ENCODE measurements around the gene OR2T8. TPM values are rescaled to one million over a fixed set of nuclear protein-coding genes. Genes with fewer than 3 reads are reported as not detected.

Gene OR2T8
- total RNA-seq, 1 donor, result not detected

DNA sequence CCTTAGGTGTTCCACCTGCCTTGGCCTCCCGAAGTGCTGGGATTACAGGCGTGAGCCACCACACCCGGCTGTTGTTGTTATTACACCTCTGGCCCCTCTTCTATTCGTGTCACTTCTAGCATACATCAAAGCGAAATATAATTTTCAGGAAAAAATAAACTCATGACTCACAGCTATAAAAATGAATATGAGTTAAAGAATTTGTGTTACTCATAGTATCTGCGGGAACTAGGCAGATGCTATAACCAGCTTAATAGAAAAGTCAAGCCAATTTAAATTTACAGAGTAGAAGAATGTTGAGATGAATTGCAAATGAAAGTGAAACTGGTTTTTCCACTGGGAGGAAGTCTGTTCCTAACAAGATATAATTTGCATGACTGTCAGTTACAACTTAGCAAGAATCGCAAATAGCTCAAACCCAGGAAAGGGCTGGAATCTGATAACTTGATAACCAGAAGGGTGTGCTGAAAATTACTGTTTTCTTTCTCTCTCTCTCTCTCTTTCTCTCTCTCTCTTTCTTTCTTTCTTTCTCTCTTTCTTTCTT is 13.5 kb upstream of the OR2T8 start:
- TF ChIP-seq, protein P1, sequence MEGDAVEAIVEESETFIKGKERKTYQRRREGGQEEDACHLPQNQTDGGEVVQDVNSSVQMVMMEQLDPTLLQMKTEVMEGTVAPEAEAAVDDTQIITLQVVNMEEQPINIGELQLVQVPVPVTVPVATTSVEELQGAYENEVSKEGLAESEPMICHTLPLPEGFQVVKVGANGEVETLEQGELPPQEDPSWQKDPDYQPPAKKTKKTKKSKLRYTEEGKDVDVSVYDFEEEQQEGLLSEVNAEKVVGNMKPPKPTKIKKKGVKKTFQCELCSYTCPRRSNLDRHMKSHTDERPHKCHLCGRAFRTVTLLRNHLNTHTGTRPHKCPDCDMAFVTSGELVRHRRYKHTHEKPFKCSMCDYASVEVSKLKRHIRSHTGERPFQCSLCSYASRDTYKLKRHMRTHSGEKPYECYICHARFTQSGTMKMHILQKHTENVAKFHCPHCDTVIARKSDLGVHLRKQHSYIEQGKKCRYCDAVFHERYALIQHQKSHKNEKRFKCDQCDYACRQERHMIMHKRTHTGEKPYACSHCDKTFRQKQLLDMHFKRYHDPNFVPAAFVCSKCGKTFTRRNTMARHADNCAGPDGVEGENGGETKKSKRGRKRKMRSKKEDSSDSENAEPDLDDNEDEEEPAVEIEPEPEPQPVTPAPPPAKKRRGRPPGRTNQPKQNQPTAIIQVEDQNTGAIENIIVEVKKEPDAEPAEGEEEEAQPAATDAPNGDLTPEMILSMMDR (IDR thresholded peaks at IDR 0.05; ENCODE audit: extremely low read depth, low read depth, low read length), result no peak
- Histone ChIP-seq H3K9me3 (ENCODE audit: low read depth, low read length) (no peaks in the 10 kb centered on the region), H3K4me1 (ENCODE audit: insufficient read depth, low read length) (no peaks in the 10 kb centered on the region)

DNA sequence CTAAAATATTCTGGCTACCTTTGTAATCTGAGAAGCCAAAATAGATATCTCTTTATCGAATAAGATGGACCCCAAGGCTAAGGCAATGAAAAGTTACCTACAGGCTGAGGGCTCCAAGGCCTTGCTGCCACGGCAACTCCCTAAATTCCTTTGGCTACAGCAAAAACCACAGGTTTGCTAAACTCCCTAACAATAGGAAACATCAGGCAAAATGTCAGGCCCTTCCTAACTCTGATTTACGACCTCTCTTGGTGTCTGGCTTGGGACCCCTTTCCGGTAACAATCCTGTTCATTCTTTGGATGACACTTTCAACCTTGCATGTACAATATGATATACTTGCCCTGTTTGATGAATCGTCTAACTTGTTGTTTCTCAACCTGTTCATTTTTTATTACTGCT is 11.3 kb upstream of the OR2T8 start:
- Histone ChIP-seq H3K27me3 (ENCODE audit: insufficient read depth, low read length) (no peaks in the 10 kb centered on the region), H3K4me1 (ENCODE audit: insufficient read depth, low read length) (no peaks in the 10 kb centered on the region), H3K4me3 (ENCODE audit: insufficient read depth, low read length) (no peak overlapping the region), H3K36me3 (ENCODE audit: insufficient read depth, low read length) (no peaks in the 10 kb centered on the region), H2AFZ (ENCODE audit: low read length) (no peak overlapping the region), H3K4me2 (ENCODE audit: insufficient read depth, low read length) (no peak overlapping the region), H3K27ac (ENCODE audit: low read depth, low read length) (no peak overlapping the region), H3K79me2 (ENCODE audit: insufficient read depth, low read length) (no peaks in the 10 kb centered on the region), H3K9me3 (ENCODE audit: low read depth, low read length) (no peaks in the 10 kb centered on the region), H4K20me1 (ENCODE audit: insufficient read depth, low read length) (no peaks in the 10 kb centered on the region)
- DNase-seq (ENCODE audit: insufficient read length, low spot score, missing footprints), result no peak
- TF ChIP-seq, protein P1 (IDR thresholded peaks at IDR 0.05; ENCODE audit: extremely low read depth, low read depth, low read length), result no peak

More for the DNA sequence above, 13.5 kb upstream of the OR2T8 start:
- Histone ChIP-seq H3K36me3 (ENCODE audit: insufficient read depth, low read length) (no peaks in the 10 kb centered on the region), H3K27ac (ENCODE audit: low read depth, low read length) (no peak overlapping the region), H2AFZ (ENCODE audit: low read length) (no peak overlapping the region), H3K27me3 (ENCODE audit: insufficient read depth, low read length) (no peaks in the 10 kb centered on the region), H3K4me3 (ENCODE audit: insufficient read depth, low read length) (no peak overlapping the region), H4K20me1 (ENCODE audit: insufficient read depth, low read length) (no peaks in the 10 kb centered on the region), H3K4me2 (ENCODE audit: insufficient read depth, low read length) (no peak overlapping the region), H3K79me2 (ENCODE audit: insufficient read depth, low read length) (no peaks in the 10 kb centered on the region)
- peak; percentile 62 for DNase-seq (ENCODE audit: insufficient read length, low spot score, missing footprints)

DNA sequence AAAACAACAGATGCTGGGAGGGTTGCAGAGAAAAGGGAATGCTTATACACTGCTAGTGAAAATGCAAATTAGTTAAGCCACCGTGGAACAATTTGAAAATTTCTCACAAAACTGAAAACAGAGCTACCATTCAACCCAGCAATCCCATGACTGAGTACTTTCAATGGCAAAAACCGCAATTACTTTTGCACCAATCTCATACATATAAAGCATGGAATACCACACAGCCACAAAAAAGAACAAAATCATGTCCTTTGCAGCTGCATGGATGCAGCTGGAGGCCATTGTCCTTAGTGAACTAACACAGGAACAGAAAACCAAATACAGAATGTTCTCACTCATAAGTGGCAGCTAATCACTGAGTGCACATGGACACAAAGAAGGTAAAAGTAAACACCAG is 6.3 kb upstream of the OR2T8 start:
- H3K4me2 ChIP-seq (ENCODE audit: insufficient read depth, low read length), result no peak overlapping the region
- TF ChIP-seq, protein P1 (IDR thresholded peaks at IDR 0.05; ENCODE audit: extremely low read depth, low read depth, low read length), result no peak
- no peak overlapping the region for H2AFZ ChIP-seq (ENCODE audit: low read length)
- no peak overlapping the region for H3K4me3 ChIP-seq (ENCODE audit: insufficient read depth, low read length)
- H4K20me1 ChIP-seq (ENCODE audit: insufficient read depth, low read length), result no peaks in the 10 kb centered on the region
- no peak for DNase-seq (ENCODE audit: insufficient read length, low spot score, missing footprints)
- H3K27ac ChIP-seq (ENCODE audit: low read depth, low read length), result no peak overlapping the region
- no peaks in the 10 kb centered on the region for H3K36me3 ChIP-seq (ENCODE audit: insufficient read depth, low read length)
- H3K9me3 ChIP-seq (ENCODE audit: low read depth, low read length), result peaks cover 3% of the 10 kb centered on the region
- no peaks in the 10 kb centered on the region for H3K27me3 ChIP-seq (ENCODE audit: insufficient read depth, low read length)
- H3K4me1 ChIP-seq (ENCODE audit: insufficient read depth, low read length), result no peaks in the 10 kb centered on the region
- no peaks in the 10 kb centered on the region for H3K79me2 ChIP-seq (ENCODE audit: insufficient read depth, low read length)

DNA sequence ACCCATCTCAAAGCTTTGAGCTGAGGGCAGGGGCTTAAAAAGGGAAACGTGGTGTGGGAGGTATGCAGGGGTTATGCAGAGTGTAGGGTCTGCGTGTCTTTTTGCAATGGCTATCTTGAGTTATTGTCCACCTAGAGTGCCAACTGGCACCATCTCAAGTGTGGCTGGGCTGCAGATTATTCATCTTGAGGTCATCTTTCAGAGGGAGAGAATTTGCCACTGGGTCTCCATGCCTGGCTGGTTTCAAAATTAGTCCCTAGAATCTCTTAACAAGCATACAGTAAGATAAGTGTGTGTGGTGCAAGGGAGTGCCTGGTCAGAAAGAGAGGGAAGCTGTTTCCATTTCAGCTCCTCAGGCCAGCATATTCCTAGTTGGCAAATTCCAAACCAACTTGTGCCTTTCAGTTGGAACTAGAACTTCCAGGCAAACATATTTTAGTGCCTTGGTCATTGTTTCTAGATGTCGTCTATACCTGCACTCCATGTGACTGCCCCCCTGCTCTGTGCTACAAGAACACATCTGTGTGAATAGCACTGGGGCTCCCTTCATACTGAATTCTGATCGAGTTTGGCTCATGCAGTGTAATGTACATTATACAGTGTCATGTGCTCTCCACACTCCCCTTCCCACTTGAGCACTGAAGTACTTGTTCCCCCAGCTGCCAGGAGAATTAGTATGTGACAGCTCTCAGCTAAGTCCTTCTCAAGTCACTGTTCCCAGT is 5.0 kb upstream of the OR2T8 start:
- no peak overlapping the region for H3K27ac ChIP-seq (ENCODE audit: low read depth, low read length)
- no peak for DNase-seq (ENCODE audit: insufficient read length, low spot score, missing footprints)

More for the DNA sequence above, 5.0 kb upstream of the OR2T8 start:
- no peak overlapping the region for H3K4me2 ChIP-seq (ENCODE audit: insufficient read depth, low read length)
- H3K27me3 ChIP-seq (ENCODE audit: insufficient read depth, low read length), result no peaks in the 10 kb centered on the region
- no peak overlapping the region for H3K4me3 ChIP-seq (ENCODE audit: insufficient read depth, low read length)
- H4K20me1 ChIP-seq (ENCODE audit: insufficient read depth, low read length), result no peaks in the 10 kb centered on the region
- no peaks in the 10 kb centered on the region for H3K4me1 ChIP-seq (ENCODE audit: insufficient read depth, low read length)
- H3K9me3 ChIP-seq (ENCODE audit: low read depth, low read length), result peaks cover 3% of the 10 kb centered on the region
- no peaks in the 10 kb centered on the region for H3K79me2 ChIP-seq (ENCODE audit: insufficient read depth, low read length)
- H2AFZ ChIP-seq (ENCODE audit: low read length), result no peak overlapping the region
- TF ChIP-seq, protein P1 (IDR thresholded peaks at IDR 0.05; ENCODE audit: extremely low read depth, low read depth, low read length), result no peak
- no peaks in the 10 kb centered on the region for H3K36me3 ChIP-seq (ENCODE audit: insufficient read depth, low read length)

All from osteoblast (primary cell).